B cell (primary cell): ENCODE results near the gene KIAA1217. TPM values are rescaled to one million over a fixed set of nuclear protein-coding genes. Genes with fewer than 3 reads are reported as not detected.

Experiments
- ATAC-seq: fragments of 200-7000 bp; cut with Tn5 transposase; one replicate; pipeline ENCODE4 v1.10.0; 2021; ENCODE audit warnings: low read depth, mild to moderate bottlenecking, moderate number of reproducible peaks, moderate library complexity
- CTCF ChIA-PET: fragments of 350-600 bp; sonication (Branson Sonifier 250); formaldehyde crosslinking; loops from one replicate; lab custom pipeline; 2021; ENCODE audit warnings: antibody characterized with exemption, inconsistent platforms; lab: Charles Lee
- POLR2A ChIA-PET: fragments of 350-600 bp; sonication (Branson Sonifier 250); formaldehyde crosslinking; loops from one replicate; lab custom pipeline; 2021; ENCODE audit warnings: antibody characterized with exemption; lab: Charles Lee
- DNase-seq: peaks from one replicate; pipeline ENCODE4 v3.0.0; 2013
- H2AFZ ChIP-seq: 2 replicates; pipeline ENCODE4 v1.6.1; 2012; ENCODE audit warnings: mild to moderate bottlenecking, low read depth, low read length; ENCODE audit not compliant: insufficient read depth, poor library complexity, severe bottlenecking
- H3K27ac ChIP-seq, 2 donors: 1 replicate in 1 of 2; 2 replicates in 1 of 2; pipeline ENCODE4 v1.5.1; 2012 to 2013; ENCODE audit warnings: low read length in 2 of 2, mild to moderate bottlenecking in 2 of 2, moderate library complexity in 1 of 2
- H3K27me3 ChIP-seq, 4 experiments: fragments of 200-600 bp in 1 of 4; sonication (generic) in 1 of 4; replicated peaks in 1 of 4; 1 replicate in 2 of 4; 2 replicates in 2 of 4; pipeline versions ENCODE4 v1.6.1 to v1.7.0; 2013 to 2016; ENCODE audit warnings: low read length in 3 of 4, mild to moderate bottlenecking in 2 of 4, mixed read lengths in 1 of 4, moderate library complexity in 1 of 4; ENCODE audit not compliant: insufficient read depth in 4 of 4, control insufficient read depth in 3 of 4; ENCODE audit errors: control extremely low read depth in 1 of 4
- H3K36me3 ChIP-seq, 2 experiments: replicated peaks in 1 of 2; 1 replicate in 1 of 2; 2 replicates in 1 of 2; pipeline versions ENCODE4 v1.6.1 to v1.7.1; 2013; ENCODE audit warnings: low read length in 1 of 2; ENCODE audit not compliant: insufficient read depth in 2 of 2, control insufficient read depth in 1 of 2; ENCODE audit errors: control extremely low read depth in 1 of 2, extremely low read depth in 1 of 2
- H3K4me1 ChIP-seq, 2 donors: fragments of 200-600 bp in 1 of 2; sonication (generic) in 1 of 2; 1 replicate in 1 of 2; 2 replicates in 1 of 2; pipeline versions ENCODE4 v1.5.1 to v1.6.1; 2013 to 2017; ENCODE audit warnings: low read length in 2 of 2; ENCODE audit not compliant: control insufficient read depth in 2 of 2, insufficient read depth in 2 of 2
- H3K4me2 ChIP-seq: replicated peaks from 2 replicates; pipeline ENCODE3; 2012; ENCODE audit warnings: mild to moderate bottlenecking, low read depth, low read length; ENCODE audit not compliant: poor library complexity, severe bottlenecking
- H3K4me3 ChIP-seq, 5 experiments: fragments of 200-600 bp in 1 of 5; sonication (generic) in 1 of 5; 1 replicate in 3 of 5; 2 replicates in 2 of 5; pipeline versions ENCODE4 v1.5.1 to v1.7.0; 2011 to 2016; ENCODE audit warnings: low read length in 4 of 5, mild to moderate bottlenecking in 4 of 5, low read depth in 2 of 5, control low read depth in 1 of 5, moderate library complexity in 1 of 5; ENCODE audit not compliant: insufficient read depth in 1 of 5; ENCODE audit errors: control extremely low read depth in 1 of 5, extremely low read depth in 1 of 5
- H3K79me2 ChIP-seq: fragments of 200-600 bp; sonication (generic); one replicate; pipeline ENCODE4 v1.6.0; 2016; ENCODE audit warnings: low read length; ENCODE audit not compliant: control insufficient read depth, insufficient read depth
- H3K9ac ChIP-seq: fragments of 200-600 bp; sonication (generic); 2 replicates; pipeline ENCODE4 v1.6.1; 2017; ENCODE audit warnings: mild to moderate bottlenecking, low read length, moderate library complexity
- H3K9me3 ChIP-seq, 3 donors: one replicate each; pipeline versions ENCODE4 v1.6.1 to v1.7.1; 2013; ENCODE audit warnings: low read length in 2 of 3; ENCODE audit not compliant: control insufficient read depth in 2 of 3, insufficient read depth in 1 of 3; ENCODE audit errors: control extremely low read depth in 1 of 3
- H4K20me1 ChIP-seq: 2 replicates; pipeline ENCODE4 v1.6.0; 2012; ENCODE audit warnings: mild to moderate bottlenecking, low read length; ENCODE audit not compliant: insufficient read depth, control insufficient read depth, poor library complexity, severe bottlenecking
- H3K27ac Mint-ChIP-seq: one replicate; pipeline ENCODE4 v1.8.0; 2021; ENCODE audit warnings: mixed read lengths
- H3K27me3 Mint-ChIP-seq: one replicate; pipeline ENCODE4 v1.8.0; 2021; ENCODE audit warnings: mixed read lengths
- H3K4me1 Mint-ChIP-seq: one replicate; pipeline ENCODE4 v1.8.0; 2021; ENCODE audit warnings: mixed read lengths
- H3K4me3 Mint-ChIP-seq: one replicate; pipeline ENCODE4 v1.8.0; 2021; ENCODE audit warnings: mixed read lengths
- H3K9me3 Mint-ChIP-seq: one replicate; pipeline ENCODE4 v1.8.0; 2022; ENCODE audit warnings: mixed read lengths; ENCODE audit not compliant: insufficient read depth
- CTCF ChIP-seq: fragments of 200-600 bp; IDR thresholded peaks from one replicate; pipeline ENCODE4 v1.8.0; 2022; ENCODE audit warnings: antibody characterized with exemption, mild to moderate bottlenecking
- EZH2 ChIP-seq: IDR thresholded peaks from 2 replicates; pipeline ENCODE4 v1.6.1; 2012; ENCODE audit warnings: borderline replicate concordance, low read depth, mild to moderate bottlenecking, moderate library complexity, low read length; ENCODE audit not compliant: insufficient read depth, poor library complexity, severe bottlenecking
- WGBS: methylation state at CpG from one replicate; pipeline ENCODE4 v1.1.5; 2013; ENCODE audit warnings: missing lambda C conversion rate; ENCODE audit not compliant: insufficient coverage; 5-methylcytosine and 5-hydroxymethylcytosine counted together
- intact Hi-C: fragments of 100-400 bp; cut with micrococcal nuclease; formaldehyde crosslinking; loops from one replicate; pipeline ENCODE4 v1.10.0; 2022
- polyA plus RNA-seq: library from polyadenylated mRNA; depleted of rRNA; stranded (reverse); fragments of >200 nt; gene quantifications from 2 replicates; pipeline ENCODE4 v1.2.3, GENCODE V29; 2012
- total RNA-seq, 2 donors: library from RNA; stranded (reverse); fragments of 120-200 nt in 1 of 2; gene quantifications; 1 replicate in 1 of 2; 2 replicates in 1 of 2; pipeline versions ENCODE4 v1.2.3 to v1.2.4, GENCODE V29; 2013 to 2022

KIAA1217 gene
- total and polyA plus RNA-seq, 2 donors (not counting 1 experiment from before 2014, with no cell fraction given) = 0.67 TPM; not detected in 1

DNA sequence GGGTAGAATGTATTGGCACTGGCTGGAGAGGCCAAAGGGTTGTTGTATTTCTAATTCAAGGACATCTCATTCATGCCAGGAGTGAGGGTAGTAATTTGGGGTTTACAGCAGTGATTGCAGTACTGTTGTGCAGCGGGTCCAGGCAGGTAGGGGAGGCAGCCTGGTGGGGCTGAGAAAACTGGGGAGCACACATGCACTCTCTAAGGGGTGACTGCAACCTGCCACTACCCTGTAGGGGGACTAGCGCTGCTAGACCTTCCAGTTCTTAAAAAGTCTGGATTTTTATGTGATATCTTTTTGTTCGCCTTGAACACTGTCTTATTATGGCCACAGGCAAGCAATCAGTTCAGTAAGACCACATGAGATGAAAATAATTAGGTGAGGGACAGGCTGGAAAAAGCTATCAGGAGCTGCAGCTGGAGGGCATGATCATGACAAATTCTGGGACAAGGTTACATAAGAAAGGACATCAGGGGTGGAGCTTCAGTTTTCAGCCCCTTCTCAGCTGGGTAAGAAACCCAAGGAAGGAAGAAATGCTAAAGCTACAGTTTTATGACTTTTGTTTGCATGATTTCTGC is 365.7 kb downstream of the KIAA1217 start:
- peaks cover 0 to 5% (median 0%) of the 10 kb centered on the region in 3 donors for H3K9me3 ChIP-seq
- intact Hi-C loops = no loop called here
- ChIA-PET POLR2A (no interaction called here), CTCF (no interaction called here)
- TF ChIP-seq EZH2 (no peak), CTCF (no peak)
- H3K4me1 Mint-ChIP-seq = no peaks in the 10 kb centered on the region
- no peak overlapping the region for H3K4me2 ChIP-seq
- H3K4me3 Mint-ChIP-seq = no peak overlapping the region
- no peaks in the 10 kb centered on the region for H4K20me1 ChIP-seq
- 82% methylated on average over 3 of the region's 3 CpGs for WGBS
- no peaks in the 10 kb centered on the region for H3K27me3 ChIP-seq
- no peaks in the 10 kb centered on the region for H3K4me1 ChIP-seq
- DNase-seq (no peak), ATAC-seq (no peak)
- H3K27ac ChIP-seq = no peak overlapping the region
- H3K36me3 ChIP-seq = no peaks in the 10 kb centered on the region
- H2AFZ ChIP-seq = no peak overlapping the region
- peaks cover 9% of the 10 kb centered on the region for H3K27me3 Mint-ChIP-seq
- no peaks in the 10 kb centered on the region for H3K9me3 Mint-ChIP-seq
- H3K27ac Mint-ChIP-seq = no peak overlapping the region
- no peak overlapping the region for H3K4me3 ChIP-seq
- no peak overlapping the region for H3K9ac ChIP-seq
- no peaks in the 10 kb centered on the region for H3K79me2 ChIP-seq

- Histone ChIP-seq H2AFZ (no peak overlapping the region), H3K4me1 (no peaks in the 10 kb centered on the region), H3K27ac (no peak overlapping the region), H3K79me2 (no peaks in the 10 kb centered on the region), H3K4me2 (no peak overlapping the region), H3K27me3 (no peaks in the 10 kb centered on the region), H3K4me3 (no peak overlapping the region), H4K20me1 (no peaks in the 10 kb centered on the region), H3K9me3 (peaks cover 0 to 5% (median 0%) of the 10 kb centered on the region in 3 donors), H3K9ac (no peak overlapping the region), H3K36me3 (no peaks in the 10 kb centered on the region)
- TF ChIP-seq CTCF = no peak
- no peak for TF ChIP-seq EZH2
- no peak overlapping the region for H3K4me3 Mint-ChIP-seq
- no peaks in the 10 kb centered on the region for H3K4me1 Mint-ChIP-seq
- H3K27me3 Mint-ChIP-seq = peaks cover 7% of the 10 kb centered on the region
- DNase-seq (no peak), ATAC-seq (no peak)
- no peak overlapping the region for H3K27ac Mint-ChIP-seq
- WGBS = 100% methylated on average over 3 of the region's 10 CpGs
- CTCF ChIA-PET = no interaction called here
- no peaks in the 10 kb centered on the region for H3K9me3 Mint-ChIP-seq
- intact Hi-C loops = no loop called here
- POLR2A ChIA-PET = no interaction called here
These were observed 366.6 kb downstream of the KIAA1217 start for GRCh38 chr10:24575481-24576002.
